Stimulated activated CD4-positive, alpha-beta T cell treated with anti-CD3 and anti-CD28 coated beads, TNF-alpha, amount 100 ng/mL, for 1 hour (primary cell): ENCODE measurements around the gene POLD2.
"Not testable (repeated sequence)": the region's sequence is repeated elsewhere in the genome, so short reads cannot be mapped to it uniquely, and the experiment has no call there.

Experiments used
- DNase-seq, 3 donors: peaks; one replicate each; pipeline ENCODE4 v3.0.0-alpha.2; 2020; ENCODE audit warnings: low read depth in 3 of 3, low spot score in 1 of 3

POLD2 gene

DNA sequence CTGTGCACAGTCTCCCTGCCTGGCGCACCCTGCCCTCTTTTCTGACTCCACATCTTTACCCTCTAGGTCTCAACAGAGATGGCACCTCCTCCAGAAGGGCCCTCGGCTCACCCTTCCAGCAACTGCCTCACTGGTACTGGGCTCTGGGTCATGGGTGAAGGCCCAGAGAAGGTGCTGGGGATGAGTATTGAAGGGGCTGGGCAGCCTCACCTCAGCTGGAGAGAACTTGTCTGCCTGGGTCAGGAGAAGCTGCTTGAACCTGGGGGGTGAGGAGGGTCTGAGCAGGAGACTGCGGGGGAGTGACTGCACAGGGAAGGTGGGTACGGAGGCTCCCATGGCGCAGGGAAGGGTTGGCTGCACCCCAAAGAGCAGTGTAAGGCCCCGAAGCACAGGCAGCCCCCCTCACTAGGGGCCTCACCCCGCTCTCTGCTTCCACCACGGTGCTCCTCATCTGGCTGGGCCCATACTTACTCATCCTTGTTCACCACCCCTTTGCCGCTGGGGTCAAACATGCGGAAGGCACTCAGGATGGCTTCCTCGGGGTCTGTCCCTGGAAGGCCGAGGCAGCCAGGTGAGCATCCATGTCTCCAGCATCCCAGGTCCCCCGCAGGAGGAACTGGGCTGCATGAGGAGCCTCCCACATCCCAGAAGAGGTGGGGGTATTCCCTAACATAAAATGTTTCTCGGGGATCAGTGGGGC lies 16.1 kb upstream of the POLD2 start:
- DNase-seq: no peak

DNA sequence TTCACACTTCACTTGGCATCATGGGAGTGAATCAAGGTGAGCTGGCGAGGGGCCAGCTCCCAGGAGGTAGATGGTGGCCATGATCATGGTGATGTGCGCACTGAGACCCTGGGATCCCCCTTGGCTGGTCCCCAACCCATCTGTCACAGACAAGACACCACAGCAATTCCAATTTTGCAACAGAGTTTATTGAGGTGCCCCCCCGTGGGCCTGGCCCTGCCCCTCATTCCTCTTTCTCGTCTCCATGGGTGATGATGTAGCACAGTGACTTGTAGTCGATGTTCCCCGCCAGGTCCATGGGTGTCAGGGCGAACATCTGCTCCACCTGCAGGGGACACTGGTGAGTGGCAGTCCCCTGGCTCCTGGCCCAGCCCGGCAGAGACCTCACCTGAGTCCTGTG lies 15.3 kb upstream of the POLD2 start:
- DNase-seq: no peak

DNA sequence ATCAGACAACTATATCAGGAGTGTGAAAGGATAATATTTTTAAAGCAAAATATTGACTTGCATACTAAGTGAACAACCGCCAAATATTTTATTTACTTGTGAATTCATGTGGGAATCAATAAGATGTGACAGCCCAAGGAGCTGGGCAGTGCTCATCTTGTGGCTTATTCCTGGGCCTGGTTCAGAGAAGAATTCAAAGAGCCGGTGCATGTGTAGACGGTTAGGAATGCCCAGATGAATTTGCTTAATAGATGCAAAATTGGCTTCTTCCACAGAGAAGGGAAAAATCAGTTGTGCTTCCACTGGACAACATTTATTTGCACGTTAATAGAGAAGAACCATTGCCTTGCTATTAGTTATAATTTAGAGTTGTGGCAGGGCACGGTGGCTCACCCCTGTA lies 13.4 kb upstream of the POLD2 start:
- no peak for DNase-seq

DNA sequence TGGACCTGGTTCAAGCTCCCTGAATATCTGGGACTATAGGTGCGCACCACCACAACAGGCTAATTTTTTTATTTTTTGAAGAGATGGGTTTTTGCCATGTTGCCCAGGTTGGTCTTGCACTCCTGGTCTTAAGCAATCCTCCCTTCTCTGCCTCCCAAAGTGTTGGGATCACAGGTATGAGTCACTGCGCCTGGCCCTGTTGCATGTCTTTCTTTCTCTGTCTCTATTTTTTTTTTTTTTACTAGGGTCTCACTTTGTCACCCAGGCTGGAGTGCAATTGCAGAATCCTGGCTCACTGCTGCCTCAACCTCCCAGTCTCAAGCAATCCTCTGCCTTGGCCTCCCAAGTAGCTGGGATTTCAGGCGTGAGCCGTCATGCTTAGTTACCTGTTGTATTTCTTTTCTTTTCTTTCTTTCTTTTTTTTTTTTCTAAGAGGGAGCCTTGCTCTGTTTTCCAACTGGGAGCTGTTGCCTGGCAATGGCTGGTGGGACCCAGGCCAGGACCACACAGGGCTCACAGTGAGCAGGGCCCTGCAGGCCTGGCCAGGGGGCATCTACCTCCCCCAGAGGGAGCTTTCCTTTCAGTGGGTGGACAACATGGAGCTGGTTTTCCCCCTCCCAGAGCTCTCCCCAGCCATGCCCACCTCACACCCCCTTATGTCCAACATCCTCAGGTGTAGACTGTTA lies 11.7 kb upstream of the POLD2 start:
- DNase-seq: no peak

DNA sequence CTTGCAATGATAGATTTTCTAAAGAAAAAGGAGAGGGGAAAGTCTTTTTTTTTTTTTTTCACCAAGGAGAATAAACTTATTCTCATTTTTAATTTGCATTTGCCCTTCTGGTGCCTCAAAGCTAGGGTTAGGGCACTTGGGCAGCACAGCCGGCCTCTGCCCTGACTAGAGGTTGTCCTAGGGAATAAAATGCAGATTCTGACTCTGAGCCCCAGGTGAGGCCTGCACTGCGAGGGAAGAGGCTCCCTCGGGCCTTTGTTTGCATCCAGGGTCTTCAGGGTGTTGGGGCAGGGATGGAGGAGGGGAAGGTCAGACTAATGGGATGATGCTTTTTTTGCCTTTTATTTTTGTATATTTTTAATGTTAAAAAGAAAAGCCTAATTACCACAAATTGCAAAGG lies 9.9 kb upstream of the POLD2 start:
- DNase-seq: no peak

DNA sequence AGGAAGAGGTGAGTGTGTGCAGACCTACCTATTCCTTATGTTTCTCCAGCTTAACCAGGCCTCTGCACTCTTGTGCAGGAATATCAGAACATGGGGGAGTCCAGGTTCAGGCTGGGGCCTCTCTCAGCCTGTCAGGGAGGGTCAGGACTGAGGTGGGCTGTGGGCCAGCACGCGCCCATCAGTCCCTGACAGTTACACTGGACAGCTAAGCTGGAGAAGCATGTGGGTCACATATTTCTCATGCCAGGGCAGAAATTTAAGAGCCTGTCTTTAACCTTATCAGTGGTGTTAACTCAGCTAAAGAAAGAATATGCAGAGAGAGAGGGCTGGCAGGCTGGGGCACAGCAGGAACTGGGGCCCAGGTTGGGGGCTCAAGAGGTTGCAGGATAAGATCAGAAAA lies 8.7 kb upstream of the POLD2 start:
- DNase-seq: no peak

DNA sequence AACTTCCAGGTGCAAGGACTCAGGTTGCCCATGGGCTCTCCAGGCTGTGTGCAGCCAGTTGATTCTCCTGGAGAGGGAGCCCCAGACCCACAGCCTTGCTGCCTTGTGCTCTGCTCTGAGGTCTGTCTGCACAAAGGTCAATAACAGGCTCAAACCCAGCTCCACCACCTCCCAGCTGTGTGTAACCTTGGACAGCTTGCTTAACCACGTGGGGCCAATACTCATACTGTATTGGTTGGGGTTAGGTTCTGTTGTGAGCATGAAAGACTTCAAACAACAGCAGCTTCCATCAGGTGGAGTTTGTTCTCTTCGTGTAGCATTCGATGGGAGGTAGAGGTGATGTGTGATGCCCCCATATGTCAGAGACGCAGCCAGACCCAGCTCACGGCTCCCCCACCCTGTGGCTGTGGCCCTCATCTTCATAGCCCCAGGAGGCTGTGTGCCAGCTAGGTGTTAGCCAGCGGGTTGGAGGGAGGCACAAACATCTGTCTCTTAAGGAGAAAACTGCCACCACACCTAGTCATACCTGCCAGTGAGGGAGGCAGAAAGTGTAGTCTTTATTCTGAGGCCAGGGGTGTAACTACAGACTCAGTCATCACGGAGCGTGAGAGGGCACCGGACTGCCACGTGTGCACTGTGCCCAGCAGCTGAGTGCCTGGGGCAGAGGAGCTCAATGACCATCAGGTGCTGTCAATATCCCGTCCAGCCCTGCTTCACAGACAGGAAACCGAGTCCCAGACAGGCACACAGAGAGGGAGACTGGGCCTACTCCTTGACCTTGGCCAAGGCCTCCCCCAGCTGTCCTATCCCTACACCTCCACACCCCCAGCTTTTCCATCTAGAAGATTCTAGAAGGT lies 8.1 kb upstream of the POLD2 start:
- no peak for DNase-seq

DNA sequence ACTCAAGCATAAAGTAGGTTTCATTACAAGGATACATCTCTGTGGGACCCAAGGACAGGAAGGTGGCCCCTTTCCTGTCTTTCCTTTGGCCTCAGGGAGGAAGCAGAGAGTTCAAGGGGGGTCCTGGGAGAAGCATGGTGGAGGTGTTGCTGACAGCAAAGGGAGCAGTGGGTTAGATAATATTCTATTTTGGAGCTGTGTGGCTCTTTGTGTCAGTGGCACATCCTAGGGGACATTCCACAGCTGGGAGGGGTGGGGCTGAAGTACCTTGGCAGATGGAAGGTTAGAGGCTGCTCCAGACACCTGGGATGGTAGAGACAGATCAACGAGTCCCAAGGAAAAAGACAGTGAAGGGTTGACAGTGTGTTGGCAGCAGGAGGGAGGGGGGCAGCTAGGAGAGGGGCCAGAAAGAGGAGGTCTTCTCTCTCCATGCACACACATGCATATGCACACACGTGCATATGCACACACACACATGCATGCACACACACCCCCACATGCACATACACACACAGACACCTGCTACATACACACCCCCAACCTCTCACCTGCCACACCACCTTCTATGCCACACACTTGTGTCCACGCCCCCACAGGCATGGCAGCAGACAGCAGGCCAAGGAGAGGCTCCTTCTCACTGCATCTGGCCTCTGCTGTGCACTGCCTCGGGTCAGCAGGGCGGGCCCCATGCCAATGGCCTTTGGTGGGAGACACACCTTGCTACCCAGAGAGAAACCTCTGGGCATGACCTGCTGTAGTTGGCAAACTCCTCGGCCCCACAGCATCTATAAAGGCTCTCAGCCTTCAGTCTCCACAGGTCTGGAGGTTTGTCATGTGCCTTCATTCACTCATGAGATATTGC lies 5.6 kb upstream of the POLD2 start:
- no peak for DNase-seq

DNA sequence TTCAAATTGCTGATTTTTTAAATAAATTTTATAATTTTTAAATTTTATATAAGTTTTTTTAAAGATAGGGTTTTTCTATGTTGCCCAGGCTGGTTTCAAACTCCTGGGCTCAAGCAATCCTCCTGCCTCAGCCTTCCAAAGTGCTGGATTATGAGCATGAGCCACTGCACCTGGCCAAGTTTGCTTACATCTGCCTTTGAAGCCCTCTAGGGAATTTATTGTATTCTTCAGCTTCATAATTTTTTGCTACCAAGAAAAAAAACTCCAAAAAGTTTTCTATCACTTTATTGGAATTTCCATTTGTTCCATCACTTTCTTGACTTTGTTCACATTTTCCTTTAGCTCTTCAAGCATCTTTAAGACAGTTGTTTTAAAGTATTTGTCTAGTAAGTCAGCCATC lies 3.8 kb upstream of the POLD2 start:
- DNase-seq: no peak

DNA sequence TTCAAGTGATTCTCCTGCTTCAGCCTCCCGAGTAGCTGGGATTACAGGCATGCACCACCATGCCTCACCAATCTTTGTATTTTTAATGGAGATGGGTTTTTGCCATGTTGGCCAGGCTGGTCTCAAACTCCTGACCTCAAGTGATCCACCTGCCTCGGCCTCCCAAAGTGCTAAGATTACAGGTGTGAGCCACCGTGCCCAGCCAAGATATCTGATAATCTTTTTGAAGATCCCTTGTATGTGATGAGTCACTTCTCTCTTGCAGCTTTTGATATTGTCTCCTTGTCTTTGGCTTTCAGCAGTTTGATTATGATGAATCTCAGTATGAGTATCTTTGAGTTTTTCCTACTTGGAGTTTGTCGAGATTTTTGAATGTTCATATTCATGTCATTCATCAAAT lies 3.2 kb upstream of the POLD2 start:
- DNase-seq: not testable (repeated sequence)

DNA sequence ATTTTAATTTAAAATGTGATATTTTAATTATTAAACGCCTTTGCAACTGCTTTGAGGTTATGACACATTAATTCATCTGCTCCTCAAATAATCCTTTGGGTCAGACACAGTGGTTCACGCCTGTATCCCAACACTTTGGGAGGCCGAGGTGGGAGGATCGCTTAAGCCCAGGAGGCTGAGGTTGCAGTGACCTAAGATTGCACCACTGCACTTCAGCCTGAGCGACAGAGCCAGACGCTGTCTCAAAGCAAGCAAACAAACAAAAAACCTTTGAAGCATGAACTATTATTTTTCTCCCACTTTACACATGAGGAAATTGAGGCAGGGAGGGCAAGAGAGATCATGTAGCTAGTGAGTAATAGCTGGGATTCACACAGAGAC lies 1.5 kb upstream of the POLD2 start:
- no peak for DNase-seq

DNA sequence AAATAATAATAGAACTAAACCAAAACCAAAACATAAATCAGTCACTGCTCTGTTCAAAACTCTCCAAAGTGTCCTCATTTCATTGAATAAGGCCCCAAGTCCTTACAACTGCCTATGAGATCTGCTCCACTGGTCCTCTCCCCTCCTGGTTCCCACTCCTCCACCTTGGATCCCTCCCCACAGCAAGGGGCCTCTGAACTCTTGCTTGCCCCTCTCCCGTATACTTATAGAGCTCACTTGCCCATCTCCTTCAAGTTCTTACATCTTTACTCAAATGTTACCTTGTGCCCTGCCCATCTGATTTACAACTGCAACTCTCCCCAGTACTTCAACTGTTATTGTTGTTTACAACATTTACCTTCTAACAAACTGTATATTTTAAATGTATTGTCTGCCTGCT lies 819 bp downstream of the POLD2 start:
- DNase-seq: no peak

DNA sequence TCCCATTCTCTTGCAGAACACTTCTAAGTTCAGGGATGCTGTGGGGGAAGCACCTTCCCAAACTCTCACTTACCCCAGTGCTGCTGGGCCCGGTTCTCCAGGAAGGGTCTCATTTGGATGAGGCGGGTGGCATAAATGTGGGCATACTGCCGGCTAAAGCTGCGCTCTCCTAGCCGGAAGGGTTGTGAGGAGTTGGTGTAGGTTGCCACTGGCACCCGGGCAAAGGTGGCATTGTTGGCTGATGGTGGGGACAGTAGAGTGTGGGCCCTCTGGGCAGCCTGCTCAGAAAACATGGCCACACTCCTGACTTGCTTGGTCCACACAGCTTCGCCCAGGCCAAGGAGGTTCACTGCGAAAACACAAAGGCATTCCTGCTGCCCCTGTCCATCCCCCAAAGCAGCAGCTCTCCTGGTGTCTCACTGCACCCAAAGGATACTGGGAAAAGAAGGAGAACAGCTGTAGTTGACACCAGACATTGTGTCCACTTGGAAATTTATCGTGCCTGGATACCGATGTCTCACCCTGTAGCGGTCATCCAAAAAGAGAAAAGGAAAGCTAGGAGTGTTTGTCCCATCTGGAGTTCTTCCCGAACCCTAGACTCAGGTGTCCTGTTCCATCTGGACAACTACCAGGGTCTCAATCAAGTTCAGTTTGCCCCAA lies 1.5 kb downstream of the POLD2 start:
- no peak for DNase-seq

DNA sequence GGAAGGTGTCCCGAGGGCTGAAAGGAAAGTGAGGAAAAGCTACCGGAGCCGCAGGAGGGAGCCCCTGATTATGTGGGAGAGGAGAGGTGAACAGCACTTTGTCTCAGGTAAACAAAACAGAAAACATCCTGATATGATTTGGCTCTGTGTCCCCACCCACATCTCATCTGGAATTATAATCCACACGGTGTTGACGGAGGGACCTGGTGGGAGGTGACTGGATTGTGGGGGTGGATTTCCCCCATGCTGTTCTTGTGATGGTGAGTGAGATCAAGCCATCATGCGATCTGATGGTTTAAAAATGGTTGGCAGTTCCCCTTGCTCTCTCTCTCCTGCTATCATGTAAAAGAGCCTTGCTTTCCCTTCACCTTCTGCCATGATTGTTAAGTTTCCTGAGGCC lies 3.0 kb downstream of the POLD2 start:
- DNase-seq: no peak

DNA sequence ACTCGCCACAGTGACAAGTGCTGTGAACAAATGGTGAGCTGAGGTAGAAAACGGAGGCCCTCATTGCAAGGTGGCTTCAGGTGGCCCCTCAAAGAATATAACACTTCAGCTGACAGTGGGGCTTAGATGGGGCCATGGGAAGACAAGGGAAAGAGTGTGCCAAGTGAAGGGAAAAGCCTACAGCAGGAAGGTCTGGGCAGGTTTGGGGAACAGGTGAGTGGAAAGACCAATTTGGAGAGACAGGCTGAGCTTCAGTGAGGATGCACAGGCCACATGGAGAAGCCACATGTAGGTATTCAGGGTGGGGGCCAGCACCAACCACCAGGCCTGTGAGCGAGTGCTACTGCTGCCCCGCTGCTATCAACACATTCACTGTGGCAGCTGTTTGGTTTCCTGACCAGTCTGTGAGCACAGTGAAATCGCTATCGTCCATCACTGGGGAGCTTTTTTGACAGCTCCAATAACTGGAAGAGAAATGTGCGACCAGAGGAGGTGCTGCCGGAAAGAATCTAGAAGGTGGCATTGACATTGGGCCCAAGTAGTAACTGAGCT lies 3.4 kb downstream of the POLD2 start:
- DNase-seq: no peak

DNA sequence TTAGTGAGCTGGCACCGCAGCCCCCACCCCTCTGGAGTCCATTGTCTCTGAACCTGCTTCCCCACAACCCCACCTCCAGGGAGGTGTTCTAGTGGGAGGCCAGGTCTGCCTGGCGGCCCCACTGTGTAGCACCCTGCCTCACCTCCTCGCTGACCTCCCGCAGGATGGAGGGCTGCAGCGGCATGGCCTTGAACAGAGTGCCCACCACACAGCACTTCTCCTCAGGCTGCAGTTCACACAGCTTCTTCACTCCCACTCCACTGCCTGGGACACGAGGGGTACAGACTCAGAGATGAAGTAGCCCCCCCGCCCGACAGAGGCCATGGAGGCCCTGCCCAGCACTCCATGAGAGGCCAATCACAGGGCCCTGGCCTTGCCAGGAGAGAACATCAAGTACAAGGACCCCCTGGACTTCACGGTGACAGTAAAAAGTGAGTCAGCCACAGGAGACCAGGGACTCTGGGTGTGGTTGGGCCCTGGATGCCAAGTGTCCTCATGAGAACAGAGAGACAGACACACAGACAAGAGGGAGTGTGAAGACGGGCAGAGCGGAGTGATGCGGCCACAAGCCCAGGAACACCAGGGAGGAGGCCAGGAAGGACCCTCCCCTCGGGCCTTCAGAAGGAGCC lies 5.4 kb downstream of the POLD2 start:
- DNase-seq: no peak

DNA sequence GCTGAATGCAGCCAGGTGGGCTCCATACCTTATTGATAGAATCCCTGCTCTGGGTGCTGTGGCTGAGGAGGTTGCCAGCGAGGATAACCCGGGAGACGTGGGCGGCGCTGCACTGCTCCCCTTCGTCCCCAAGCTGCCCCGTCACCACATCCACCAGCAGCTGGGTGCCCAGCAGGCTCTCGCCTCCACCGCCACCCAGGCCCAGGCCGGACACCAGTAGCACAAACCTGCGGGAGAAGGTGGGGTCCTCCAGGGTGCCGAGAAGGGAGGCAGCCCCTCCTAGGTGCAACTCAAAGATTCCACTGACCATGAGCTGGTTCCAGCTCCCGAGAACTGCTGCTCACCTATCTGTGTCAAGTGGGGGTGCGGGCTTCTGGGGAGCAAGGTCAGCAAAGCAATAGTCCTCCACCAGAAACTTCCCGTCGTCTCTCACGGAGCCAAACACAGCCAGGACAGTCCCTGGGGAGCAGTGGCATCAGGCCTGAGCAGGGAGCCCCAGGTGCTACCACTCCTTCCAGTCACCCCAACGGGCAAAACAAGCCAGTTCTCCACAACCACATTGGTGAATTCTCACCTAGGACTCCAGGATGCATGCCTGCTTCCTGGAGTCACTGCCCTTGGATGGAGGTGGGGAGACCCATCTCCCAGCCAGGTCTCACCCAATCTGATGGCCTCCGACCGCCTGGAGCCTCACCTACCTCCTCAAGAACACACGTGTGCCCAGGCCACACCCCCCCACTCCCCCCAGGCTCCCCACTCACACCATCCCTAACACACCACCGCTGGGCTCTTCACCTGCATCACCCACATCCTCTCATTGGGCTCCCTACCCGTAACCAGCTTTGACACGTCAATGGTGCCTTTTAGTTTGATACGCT lies 6.3 kb downstream of the POLD2 start:
- no peak for DNase-seq

DNA sequence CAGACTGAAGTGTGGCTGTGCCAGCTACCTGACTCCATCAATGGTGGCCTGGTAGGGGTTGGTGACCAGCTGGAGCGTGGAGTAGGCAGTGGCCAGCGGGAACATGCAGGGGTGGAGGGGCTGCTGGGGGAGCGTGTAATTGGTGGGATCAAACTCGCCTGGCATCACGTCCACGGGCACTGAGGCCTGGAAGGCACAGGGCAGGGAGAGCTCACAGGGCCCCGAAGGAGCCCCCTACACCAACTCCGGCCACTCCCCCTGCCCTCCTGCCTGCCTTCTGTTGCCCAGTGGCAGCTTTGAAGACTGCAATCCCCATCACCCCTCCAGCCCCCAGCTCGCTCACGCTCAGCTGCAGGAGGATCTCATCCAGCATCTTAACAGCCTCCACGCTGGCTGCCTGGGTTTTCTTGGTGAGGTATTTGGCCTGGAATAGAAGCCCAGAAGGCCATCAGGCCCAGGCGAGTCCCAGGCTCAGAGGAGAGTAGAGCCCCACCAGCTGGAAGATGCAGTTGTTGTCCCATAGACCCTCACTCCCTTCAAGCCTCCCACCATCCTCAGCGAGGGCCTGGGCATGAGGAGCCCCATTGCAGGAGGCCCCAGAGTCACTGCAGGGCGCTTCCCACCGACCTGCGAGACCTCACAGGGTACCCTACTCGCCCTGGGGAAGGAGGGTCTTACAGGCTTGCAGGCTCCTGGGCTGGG lies 7.1 kb downstream of the POLD2 start:
- DNase-seq: no peak
